HepG2 (cell line): Measurements from ENCODE around the gene IPO13. TPM values are rescaled to one million over a fixed set of nuclear protein-coding genes. Genes with fewer than 3 reads are reported as not detected.

ENCODE experiments used
- ARHGAP35 ChIP-seq: sonication (generic); formaldehyde crosslinking; IDR thresholded peaks from 2 replicates; pipeline ENCODE4 v1.9.0; 2022; ENCODE audit warnings: mild to moderate bottlenecking, inconsistent platforms, moderate library complexity, missing genetic modification reagents, borderline replicate concordance
- CHCHD3 ChIP-seq: sonication (generic); formaldehyde crosslinking; IDR thresholded peaks from 2 replicates; pipeline ENCODE4 v1.8.0; 2022; ENCODE audit warnings: mild to moderate bottlenecking, missing genetic modification reagents, moderate library complexity
- CREB1 ChIP-seq, 2 experiments: fragments of 450-650 bp in 1 of 2; IDR thresholded peaks; 2 replicates each; pipeline ENCODE4 v1.6.1; 2016 to 2017; ENCODE audit warnings: control low read depth in 1 of 2, mild to moderate bottlenecking in 1 of 2, missing compliant biosample characterization in 1 of 2, missing genetic modification characterization in 1 of 2
- DNMT1 ChIP-seq: sonication (generic); formaldehyde crosslinking; IDR thresholded peaks from 2 replicates; pipeline ENCODE4 v1.5.1; 2020; ENCODE audit warnings: mild to moderate bottlenecking, missing genetic modification reagents
- IRF2 ChIP-seq: IDR thresholded peaks from 2 replicates; pipeline ENCODE4 v1.6.1; 2018; ENCODE audit warnings: missing genetic modification reagents, missing compliant biosample characterization
- KLF16 ChIP-seq, 2 experiments: sonication (generic) in 1 of 2; formaldehyde crosslinking in 1 of 2; IDR thresholded peaks; 2 replicates each; pipeline versions ENCODE4 v1.6.1 to v1.8.0; 2016 to 2023; ENCODE audit warnings: missing genetic modification reagents in 2 of 2, missing compliant biosample characterization in 1 of 2
- MBNL3 ChIP-seq: fragments of 250-450 bp; sonication (Bioruptor Pico); conservative IDR thresholded peaks from 2 replicates; pipeline ENCODE4 v1.8.0; 2022; ENCODE audit warnings: mild to moderate bottlenecking, inconsistent platforms
- NFYB ChIP-seq: sonication (generic); formaldehyde crosslinking; IDR thresholded peaks from 2 replicates; pipeline ENCODE4 v1.4.0; 2020; ENCODE audit warnings: missing genetic modification reagents
- NONO ChIP-seq, 2 experiments: fragments of 450-650 bp in 1 of 2; sonication (generic) in 1 of 2; formaldehyde crosslinking in 1 of 2; IDR thresholded peaks in 1 of 2; conservative IDR thresholded peaks in 1 of 2; 2 replicates each; pipeline versions ENCODE4 v1.6.1 to v1.8.0; 2017 to 2022; ENCODE audit warnings: mild to moderate bottlenecking in 1 of 2, missing genetic modification reagents in 1 of 2, moderate library complexity in 1 of 2
- PREB ChIP-seq: sonication (generic); formaldehyde crosslinking; IDR thresholded peaks from 2 replicates; pipeline ENCODE4 v1.4.0; 2020; ENCODE audit warnings: missing genetic modification reagents
- SOX13 ChIP-seq, 3 experiments: fragments of 450-650 bp in 1 of 3; sonication (generic) in 1 of 3; formaldehyde crosslinking in 1 of 3; IDR thresholded peaks in 2 of 3; conservative IDR thresholded peaks in 1 of 3; 2 replicates each; pipeline versions ENCODE4 v1.5.0 to v1.6.1; 2016 to 2020; ENCODE audit warnings: antibody characterized with exemption in 1 of 3, mild to moderate bottlenecking in 1 of 3, missing compliant biosample characterization in 1 of 3, missing genetic modification reagents in 1 of 3, moderate library complexity in 1 of 3
- TBX2 ChIP-seq: sonication (generic); formaldehyde crosslinking; IDR thresholded peaks from 2 replicates; pipeline ENCODE4 v1.5.0; 2020; ENCODE audit warnings: missing genetic modification reagents, mild to moderate bottlenecking, borderline replicate concordance
- TCF7 ChIP-seq: sonication (generic); IDR thresholded peaks from 2 replicates; pipeline ENCODE4 v1.6.1; 2016; ENCODE audit warnings: antibody characterized with exemption, low read depth
- TOPORS ChIP-seq: sonication (generic); formaldehyde crosslinking; IDR thresholded peaks from 2 replicates; pipeline ENCODE4 v1.8.0; 2023; ENCODE audit warnings: mild to moderate bottlenecking, missing genetic modification reagents
- ZFY ChIP-seq: sonication (generic); formaldehyde crosslinking; IDR thresholded peaks from 2 replicates; pipeline ENCODE4 v1.4.0; 2020; ENCODE audit warnings: missing genetic modification reagents
- ZFYVE20 ChIP-seq: sonication (generic); formaldehyde crosslinking; IDR thresholded peaks from 2 replicates; pipeline ENCODE4 v1.8.0; 2023; ENCODE audit warnings: low read depth, mild to moderate bottlenecking, moderate library complexity, missing genetic modification reagents, borderline replicate concordance
- ZNF530 ChIP-seq: sonication (generic); formaldehyde crosslinking; IDR thresholded peaks from 2 replicates; pipeline ENCODE4 v1.5.0; 2020; ENCODE audit warnings: low read depth, mild to moderate bottlenecking, missing genetic modification reagents
- ZNF563 ChIP-seq: sonication (generic); formaldehyde crosslinking; IDR thresholded peaks from 2 replicates; pipeline ENCODE4 v1.8.0; 2022; ENCODE audit warnings: mild to moderate bottlenecking, moderate library complexity, missing genetic modification reagents
- ZNF574 ChIP-seq: sonication (generic); formaldehyde crosslinking; IDR thresholded peaks from 2 replicates; pipeline ENCODE4 v1.4.0; 2020; ENCODE audit warnings: missing genetic modification reagents
- ZNF629 ChIP-seq: sonication (generic); formaldehyde crosslinking; conservative IDR thresholded peaks from 2 replicates; pipeline ENCODE4 v1.5.0; 2020; ENCODE audit warnings: missing genetic modification reagents
- ZNF770 ChIP-seq: sonication (generic); formaldehyde crosslinking; IDR thresholded peaks from 2 replicates; pipeline ENCODE4 v1.5.0; 2020; ENCODE audit warnings: mild to moderate bottlenecking, missing genetic modification reagents
- polyA plus RNA-seq, 8 experiments: library from polyadenylated mRNA; depleted of rRNA in 3 of 8; stranded (reverse) in 7 of 8; unstranded in 1 of 8; fragments of >200 nt; fragmentation: Illumina TruSeq in 4 of 8; extraction: Trizol in 4 of 8; gene quantifications; 2 replicates each; pipeline versions ENCODE4 v1.2.1 to v1.2.3, GENCODE V29; 2011 to 2016; ENCODE audit warnings: low read depth in 4 of 8, missing spikeins in 1 of 8, mixed read lengths in 1 of 8; ENCODE audit not compliant: insufficient read depth in 1 of 8
- total RNA-seq, 5 experiments: library from RNA; depleted of rRNA; stranded (reverse); fragments of >200 nt; fragmentation: Illumina TruSeq; extraction: Trizol; gene quantifications; 2 replicates each; pipeline ENCODE4 v1.2.3, GENCODE V29; 2016; ENCODE audit warnings: low read depth in 1 of 5

Gene IPO13
- total and polyA plus RNA-seq, 2 of the 13 experiments (the other 11 are each of a cell fraction or from before 2014, with no cell fraction given) = 12.9 to 15.6 TPM

DNA sequence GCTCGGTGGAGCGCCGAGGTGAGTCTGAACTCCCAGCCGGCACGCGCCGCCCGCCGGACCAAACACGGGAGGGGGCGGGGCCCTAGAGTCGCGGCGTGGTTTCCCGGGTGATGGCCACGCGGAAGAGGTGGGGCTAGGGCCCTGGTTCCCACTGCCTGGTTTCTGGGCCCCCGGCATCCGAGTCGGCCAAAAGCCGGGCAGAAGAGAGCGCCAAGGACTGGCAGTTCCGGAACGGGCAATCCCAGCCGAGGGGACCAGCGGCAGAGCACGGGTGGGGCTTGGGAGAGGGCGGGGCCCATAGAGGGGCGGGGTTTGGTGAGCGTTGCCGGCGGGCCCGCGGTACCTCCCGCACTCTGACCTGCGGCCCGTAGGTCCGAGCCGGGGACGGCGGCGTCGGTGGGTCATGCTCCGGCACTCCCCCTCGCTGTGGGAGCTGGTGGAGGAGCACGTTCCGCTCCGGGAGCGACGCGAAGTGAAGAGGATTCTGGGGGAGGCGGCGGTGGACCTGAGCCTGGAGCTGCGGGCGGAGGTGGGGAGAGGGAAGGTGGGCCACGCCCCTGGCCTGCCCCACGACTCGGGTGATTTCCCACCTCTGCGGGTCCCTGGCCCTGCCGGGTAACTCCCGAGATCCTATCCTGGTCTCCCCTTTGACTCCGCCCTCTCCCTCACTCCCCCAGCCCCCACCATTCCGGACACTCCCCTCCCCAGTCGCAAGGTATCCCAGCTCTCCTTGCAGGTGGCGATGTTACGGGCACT is 44.9 kb downstream of the IPO13 start, which contains the start of gene CCDC24 (continued):
- no peak for TF ChIP-seq ZNF770 (CRISPR knock-in tag)
- no peak for TF ChIP-seq ZNF530 (CRISPR knock-in tag)
- peak; percentile 71 for TF ChIP-seq ZFY
- TF ChIP-seq TCF7 = no peak
- TF ChIP-seq IRF2 (CRISPR knock-in tag) = 0 out of 2 replicates have a peak, but pooled peaks have one; percentile 42
- peak; percentile 84; the same call in 1 of the 2 replicates for TF ChIP-seq ZNF563 (CRISPR knock-in tag)
- TF ChIP-seq ZNF574 (CRISPR knock-in tag) = peak; percentile 54
- TF ChIP-seq KLF16 (CRISPR knock-in tag; IDR thresholded peaks at IDR 0.05) = peak; percentile 44 to 54; a peak in 1 of 4 replicates
- TF ChIP-seq NONO (IDR thresholded peaks at IDR 0.05) = no peak
- peak; percentile 78; the same call in 1 of the 2 replicates for TF ChIP-seq NONO (CRISPR knock-in tag; conservative IDR thresholded peaks at IDR 0.05)
- peak; percentile 91 for TF ChIP-seq CHCHD3 (CRISPR knock-in tag)
- TF ChIP-seq TBX2 (CRISPR knock-in tag) = peak; percentile 64; the same call in 1 of the 2 replicates
- no peak for TF ChIP-seq ZFYVE20 (CRISPR knock-in tag)
- TF ChIP-seq PREB (CRISPR knock-in tag) = no peak
- TF ChIP-seq ZNF629 = no peak
- no peak for TF ChIP-seq DNMT1 (CRISPR knock-in tag)
- TF ChIP-seq ARHGAP35 (CRISPR knock-in tag) = no peak; the same call in 1 of the 2 replicates
- TF ChIP-seq NFYB = no peak
- TF ChIP-seq MBNL3 = no peak
- TF ChIP-seq CREB1 (IDR thresholded peaks at IDR 0.05) = 0 out of 2 replicates have a peak, but pooled peaks have one; percentile 3
- peak; percentile 46; the same call in 1 of the 2 replicates for TF ChIP-seq CREB1 (CRISPR knock-in tag; IDR thresholded peaks at IDR 0.05)
- peak; percentile 18; the same call in 1 of the 2 replicates for TF ChIP-seq TOPORS
- TF ChIP-seq SOX13 (IDR thresholded peaks at IDR 0.05) = no peak
- no peak for TF ChIP-seq SOX13 (CRISPR knock-in tag; conservative IDR thresholded peaks at IDR 0.05 in 1 of 2, IDR thresholded peaks at IDR 0.05 in 1 of 2)
